Panc1 (cell line): Measurements from ENCODE around the gene CMIP.

Experiments
- CTCF ChIP-seq: fragments of 450-650 bp; IDR thresholded peaks from 2 replicates; pipeline ENCODE4 v1.5.1; 2017; ENCODE audit warnings: mild to moderate bottlenecking
- POLR2AphosphoS5 ChIP-seq: IDR thresholded peaks from 2 replicates; pipeline ENCODE4 v1.6.1; 2012; ENCODE audit warnings: mild to moderate bottlenecking, low read depth, low read length, moderate library complexity
- REST ChIP-seq, 2 experiments: IDR thresholded peaks; 2 replicates each; pipeline ENCODE4 v1.6.1; 2011 to 2012; ENCODE audit warnings: low read depth in 2 of 2, control low read depth in 1 of 2, low read length in 1 of 2, mild to moderate bottlenecking in 1 of 2, moderate library complexity in 1 of 2; ENCODE audit not compliant: insufficient read depth in 1 of 2
- SIN3A ChIP-seq: IDR thresholded peaks from 2 replicates; pipeline ENCODE4 v1.6.1; 2012; ENCODE audit warnings: low read depth, mild to moderate bottlenecking, low read length, moderate library complexity, borderline replicate concordance; ENCODE audit not compliant: insufficient read depth
- TCF7L2 ChIP-seq: IDR thresholded peaks from 2 replicates; pipeline ENCODE4 v1.6.1; 2011; ENCODE audit warnings: mild to moderate bottlenecking, low read depth, low read length, inconsistent platforms

- TF ChIP-seq POLR2AphosphoS5: no peak
- no peak for TF ChIP-seq CTCF
- no peak for TF ChIP-seq REST (IDR thresholded peaks at IDR 0.05; ENCODE audit: insufficient read depth in 1 of 2, low read depth in 2 of 2, low read length in 1 of 2)
- no peak for TF ChIP-seq SIN3A
- TF ChIP-seq TCF7L2: no peak
Observed at GRCh38 chr16:81718637-81719036, 274.0 kb downstream of the CMIP start.
